GM12878 (cell line): ENCODE results near the gene WTAP. TPM values are rescaled to one million over a fixed set of nuclear protein-coding genes. Genes with fewer than 3 reads are reported as not detected.
A peak's percentile ranks its signal among the peaks of the same experiment; 100 is the strongest.

Source experiments
- ATF3 ChIP-seq: IDR thresholded peaks from 2 replicates; pipeline ENCODE4 v1.6.1; 2011; ENCODE audit warnings: low read depth, mild to moderate bottlenecking, low read length, moderate library complexity, borderline replicate concordance; ENCODE audit errors: extremely low read depth
- BHLHE40 ChIP-seq, 2 experiments: fragments of 450-650 bp in 1 of 2; IDR thresholded peaks; 2 replicates each; pipeline ENCODE4 v1.6.1; 2011 to 2017; ENCODE audit warnings: low read depth in 2 of 2, borderline replicate concordance in 1 of 2, improper control_type of control experiment in 1 of 2, low read length in 1 of 2, mild to moderate bottlenecking in 1 of 2
- CBX3 ChIP-seq: fragments of 200-600 bp; sonication (generic); IDR thresholded peaks from 2 replicates; pipeline ENCODE4 v1.6.1; 2016; ENCODE audit warnings: low read depth, borderline replicate concordance
- CREB1 ChIP-seq: IDR thresholded peaks from 2 replicates; pipeline ENCODE4 v1.6.1; 2012; ENCODE audit warnings: low read depth, mild to moderate bottlenecking, inconsistent platforms
- E4F1 ChIP-seq: fragments of 450-650 bp; IDR thresholded peaks from 2 replicates; pipeline ENCODE4 v1.6.1; 2018; ENCODE audit warnings: borderline replicate concordance, mild to moderate bottlenecking; ENCODE audit not compliant: partially characterized antibody
- EED ChIP-seq: sonication (generic); IDR thresholded peaks from 2 replicates; pipeline ENCODE4 v1.6.1; 2016; ENCODE audit warnings: antibody characterized with exemption, low read depth
- MTA2 ChIP-seq: fragments of 450-650 bp; IDR thresholded peaks from 2 replicates; pipeline ENCODE4 v1.6.1; 2016; ENCODE audit warnings: low read depth, mild to moderate bottlenecking, moderate library complexity
- NR2C1 ChIP-seq: fragments of 450-650 bp; IDR thresholded peaks from 2 replicates; pipeline ENCODE4 v1.6.1; 2017; ENCODE audit warnings: antibody characterized with exemption, mild to moderate bottlenecking, moderate library complexity
- NR2F1 ChIP-seq: fragments of 450-650 bp; conservative IDR thresholded peaks from 2 replicates; pipeline ENCODE4 v1.6.1; 2017; ENCODE audit warnings: mild to moderate bottlenecking
- POLR2A ChIP-seq: IDR thresholded peaks from 2 replicates; pipeline ENCODE4 v1.6.1; 2011; ENCODE audit warnings: low read depth, mild to moderate bottlenecking, low read length
- RFX5 ChIP-seq: IDR thresholded peaks from 2 replicates; pipeline ENCODE4 v1.6.1; 2011; ENCODE audit warnings: low read depth, low read length, improper control_type of control experiment
- SP1 ChIP-seq: IDR thresholded peaks from one replicate; pipeline ENCODE4 v1.6.1; 2011; ENCODE audit warnings: low read depth, low read length
- SREBF1 ChIP-seq: IDR thresholded peaks from 2 replicates; pipeline ENCODE4 v1.6.1; 2012; ENCODE audit warnings: mild to moderate bottlenecking, low read length
- TCF7 ChIP-seq: IDR thresholded peaks from 2 replicates; pipeline ENCODE4 v1.6.1; 2014; ENCODE audit warnings: antibody characterized with exemption, borderline replicate concordance
- USF1 ChIP-seq: IDR thresholded peaks from 2 replicates; pipeline ENCODE4 v1.6.1; 2011; ENCODE audit warnings: borderline replicate concordance, low read depth, mild to moderate bottlenecking, moderate library complexity, mixed read lengths, low read length; ENCODE audit not compliant: insufficient read depth; ENCODE audit errors: extremely low read length
- USF2 ChIP-seq: IDR thresholded peaks from 2 replicates; pipeline ENCODE4 v1.6.1; 2011; ENCODE audit warnings: low read depth, low read length, improper control_type of control experiment, borderline replicate concordance
- YBX1 ChIP-seq: fragments of 450-650 bp; IDR thresholded peaks from 2 replicates; pipeline ENCODE4 v1.6.1; 2016; ENCODE audit warnings: antibody characterized with exemption
- ZNF207 ChIP-seq: fragments of 450-650 bp; IDR thresholded peaks from 2 replicates; pipeline ENCODE4 v1.6.1; 2014; ENCODE audit warnings: antibody characterized with exemption, mild to moderate bottlenecking, borderline replicate concordance
- ZNF687 ChIP-seq: fragments of 450-650 bp; IDR thresholded peaks from 2 replicates; pipeline ENCODE4 v1.6.1; 2017; ENCODE audit warnings: mild to moderate bottlenecking, moderate library complexity
- ZSCAN29 ChIP-seq: fragments of 450-650 bp; IDR thresholded peaks from 2 replicates; pipeline ENCODE4 v1.6.1; 2017; ENCODE audit warnings: mild to moderate bottlenecking, moderate library complexity
- polyA plus RNA-seq, 11 experiments: library from polyadenylated mRNA; depleted of rRNA in 4 of 11; unstranded in 6 of 11; stranded (reverse) in 5 of 11; fragments of >200 nt; fragmentation: Nextera tagmentation in 4 of 11; fragmentation: Illumina TruSeq in 1 of 11; extraction: Ambion mirVana in 4 of 11; extraction: Trizol in 1 of 11; gene quantifications; 1 replicate in 1 of 11; 2 replicates in 10 of 11; pipeline versions ENCODE4 v1.2.1 to v1.2.3, GENCODE V29; 2011 to 2016; ENCODE audit warnings: inconsistent platforms in 2 of 11, missing spikeins in 2 of 11, low read depth in 1 of 11
- total RNA-seq, 4 experiments: library from RNA; depleted of rRNA in 3 of 4; stranded (reverse); fragments of >200 nt in 3 of 4; fragmentation: Illumina TruSeq in 1 of 4; extraction: Trizol in 1 of 4; gene quantifications; 2 replicates each; pipeline versions ENCODE4 v1.2.1 to v1.2.3, GENCODE V29; 2013 to 2021

The WTAP gene
- total and polyA plus RNA-seq, 10 of the 15 experiments (the other 5 are each of a cell fraction or from before 2014, with no cell fraction given): 38.7 to 132 (median 83.1) TPM

- TF ChIP-seq E4F1: peak; percentile 94
- TF ChIP-seq USF1: no peak
- TF ChIP-seq ZNF207: no peak
- no peak for TF ChIP-seq CBX3
- TF ChIP-seq SREBF1: no peak
- peak; percentile 72; the same call in 1 of the 2 replicates for TF ChIP-seq POLR2A
- TF ChIP-seq ATF3: no peak
- peak; percentile 86 for TF ChIP-seq CREB1
- no peak for TF ChIP-seq YBX1
- no peak for TF ChIP-seq ZSCAN29
- TF ChIP-seq RFX5: peak; percentile 74
- TF ChIP-seq SP1: peak; percentile 97
- TF ChIP-seq BHLHE40 (IDR thresholded peaks at IDR 0.05; ENCODE audit: borderline replicate concordance in 1 of 2, low read depth in 2 of 2, low read length in 1 of 2): peak in 1 of 2 experiments; percentile 28; a peak in 1 of 4 replicates
- peak; percentile 62; the same call in 1 of the 2 replicates for TF ChIP-seq ZNF687
- TF ChIP-seq NR2F1: peak; percentile 93
- TF ChIP-seq EED: 0 out of 2 replicates have a peak, but pooled peaks have one; percentile 11
- TF ChIP-seq TCF7: no peak
- TF ChIP-seq MTA2: peak; percentile 71
- TF ChIP-seq NR2C1: peak; percentile 95
- no peak for TF ChIP-seq USF2
These were observed 63.0 kb downstream of the WTAP start, which contains the start of gene MRPL18 (continued) for GRCh38 chr6:159790149-159790955.
